ENCODE measurements around the gene SHQ1. TPM values are rescaled to one million over a fixed set of nuclear protein-coding genes. Genes with fewer than 3 reads are reported as not detected.

The SHQ1 gene
- total and polyA plus RNA-seq, 2 experiments from 2014 or later, result 18.3 to 28.7 TPM

GRCh38 chr3:72725229-72725628, 123.0 kb downstream of the SHQ1 start:
- H3K27me3 ChIP-seq (ENCODE audit: insufficient read depth), result no peaks in the 10 kb centered on the region
- H3F3A ChIP-seq (replicated peaks; ENCODE audit: low read depth), result no peaks in the 10 kb centered on the region
- no peaks in the 10 kb centered on the region for H3K9me2 ChIP-seq (ENCODE audit: insufficient read depth)
- H3K27ac ChIP-seq (ENCODE audit: low read depth), result no peak overlapping the region
- no peaks in the 10 kb centered on the region for H3K36me3 Mint-ChIP-seq (ENCODE audit: low read depth)
- no peak overlapping the region for H3K27ac Mint-ChIP-seq
- H3K4me2 ChIP-seq, result no peak overlapping the region
- peaks cover 24% of the 10 kb centered on the region for H3K4me1 ChIP-seq (ENCODE audit: insufficient read depth)
- H3K4me1 Mint-ChIP-seq, result peaks cover 28% of the 10 kb centered on the region
- no peak overlapping the region for H2AFZ ChIP-seq
- H3K4me3 ChIP-seq, result no peak overlapping the region
- no peaks in the 10 kb centered on the region for H4K20me1 ChIP-seq (replicated peaks; ENCODE audit: insufficient read depth)
- H3K36me3 ChIP-seq (ENCODE audit: insufficient read depth), result no peaks in the 10 kb centered on the region
- no peak for DNase-seq (ENCODE audit: low spot score)
- no peak for TF ChIP-seq CREB1 (CRISPR knock-in tag; IDR thresholded peaks at IDR 0.05; ENCODE audit: low read depth)
- TF ChIP-seq EZH2phosphoT487 (IDR thresholded peaks at IDR 0.05; ENCODE audit: unreplicated experiment), result no peak
- no peak for TF ChIP-seq ZNF462 (CRISPR knock-in tag; IDR thresholded peaks at IDR 0.05)
- TF ChIP-seq EZH2 (IDR thresholded peaks at IDR 0.05; ENCODE audit: low read depth, unreplicated experiment), result no peak
- no peak for TF ChIP-seq JUNB (IDR thresholded peaks at IDR 0.05; ENCODE audit: unreplicated experiment)
- TF ChIP-seq STAT1 (IDR thresholded peaks at IDR 0.05; ENCODE audit: unreplicated experiment), result no peak
- no peak for TF ChIP-seq REST (IDR thresholded peaks at IDR 0.05; ENCODE audit: unreplicated experiment)
- peaks cover 15% of the 10 kb centered on the region for H3K27me3 Mint-ChIP-seq (ENCODE audit: insufficient read depth, low read depth, poor library complexity)
- ATAC-seq, result no peak
- no peaks in the 10 kb centered on the region for H3K79me2 ChIP-seq (replicated peaks; ENCODE audit: insufficient read depth)
- H3K4me3 Mint-ChIP-seq, result no peak overlapping the region
- no peaks in the 10 kb centered on the region for H3K9me3 Mint-ChIP-seq
